Measurements from ENCODE around the gene PANX2. TPM values are rescaled to one million over a fixed set of nuclear protein-coding genes. Genes with fewer than 3 reads are reported as not detected.

Gene PANX2
- total and polyA plus RNA-seq, 9 of the 15 experiments (the other 6 are each of a cell fraction or from before 2014, with no cell fraction given), result 0.01 to 3.9 (median 0.67) TPM; not detected in 1

GRCh38 chr22:50171319-50171964 is 911 bp downstream of the PANX2 start:
- peaks cover 10 to 60% of the 10 kb centered on the region in 2 experiments; a peak in 4 of 5 replicates for H3K4me1 ChIP-seq (replicated peaks in 1 of 2; ENCODE audit: control insufficient read depth in 2 of 2, insufficient read depth in 2 of 2, low read length in 2 of 2)
- peak overlapping the region; percentile 66 for H3K4me2 ChIP-seq (ENCODE audit: insufficient read depth, low read length)
- H3K4me3 ChIP-seq, result peak overlapping the region; percentile 40
- H4K20me1 ChIP-seq (replicated peaks; ENCODE audit: control insufficient read depth, insufficient read depth, low read length), result no peaks in the 10 kb centered on the region
- FAIRE-seq (no peak), DNase-seq (ENCODE audit: extremely low read depth in 1 of 4, low spot score in 3 of 4) (no peak), ATAC-seq (no peak)
- ChIA-PET CTCF (ENCODE audit: low intra/inter-chr PET ratio) (no interaction called here), POLR2A (interaction anchor here (0.5 to 1.1 kb wide), 2 partner anchors 13 to 19 kb away, joined by 4 to 7 read pairs; no protein-coding TSS in a partner anchor)
- no peaks in the 10 kb centered on the region for H3K9me3 ChIP-seq (replicated peaks; ENCODE audit: control insufficient read depth, insufficient read depth, low read depth, low read length)
- H3K79me2 ChIP-seq (ENCODE audit: control insufficient read depth, insufficient read depth, low read length), result no peaks in the 10 kb centered on the region
- no peak overlapping the region for H2AFZ ChIP-seq (ENCODE audit: low read depth, low read length)
- TF ChIP-seq CSDE1 (IDR thresholded peaks at IDR 0.05), result no peak
- peak; percentile 52; the same call in 1 of the 2 replicates for TF ChIP-seq RBFOX2 (IDR thresholded peaks at IDR 0.05; ENCODE audit: low read depth, low read length)
- TF ChIP-seq TFAM (CRISPR knock-in tag; conservative IDR thresholded peaks at IDR 0.05), result no peak
- TF ChIP-seq ZNF121 (CRISPR knock-in tag; conservative IDR thresholded peaks at IDR 0.05), result no peak
- no peak for TF ChIP-seq MCM3 (IDR thresholded peaks at IDR 0.05)
- no peak for TF ChIP-seq PTTG1 (tag; IDR thresholded peaks at IDR 0.05; ENCODE audit: low read depth)
- no peaks in the 10 kb centered on the region for H3K27me3 ChIP-seq (ENCODE audit: control insufficient read depth in 2 of 2, insufficient read depth in 2 of 2, low read length in 2 of 2)
- H3K27ac ChIP-seq (ENCODE audit: extremely low read depth, low read depth, low read length), result no peak overlapping the region
- in situ Hi-C loops (cut with MboI), result no loop called here
- no peaks in the 10 kb centered on the region for H3K9me1 ChIP-seq (ENCODE audit: control insufficient read depth, insufficient read depth, low read length)
- TSS peak; percentile 61 for BruUV-seq (replicated peaks)
- intact Hi-C loops (cut with micrococcal nuclease), result no loop called here
- 75% methylated on average over 9 of the region's 15 CpGs for WGBS (ENCODE audit: insufficient coverage, low coverage, missing lambda C conversion rate)
- no peaks in the 10 kb centered on the region for H3K36me3 ChIP-seq (ENCODE audit: control insufficient read depth, insufficient read depth, low read length)
- peak overlapping the region; percentile 20 to 80; a peak in 3 of 4 replicates for H3K9ac ChIP-seq (ENCODE audit: insufficient read depth in 1 of 2, low read depth in 2 of 2, low read length in 2 of 2)
